Sciatic nerve (tissue), 2 donors: Measurements from ENCODE around the gene CDK3. TPM values are rescaled to one million over a fixed set of nuclear protein-coding genes. Genes with fewer than 3 reads are reported as not detected.

ENCODE experiments used
- ATAC-seq: fragments of 200-7000 bp; cut with Tn5 transposase; one replicate; pipeline ENCODE4 v1.9.1; 2020; ENCODE audit warnings: mild to moderate bottlenecking, moderate library complexity
- DNase-seq: peaks from one replicate; pipeline ENCODE4 v3.0.0-alpha.2; 2020; ENCODE audit warnings: low spot score
- intact Hi-C: fragments of 100-400 bp; cut with DNase I; formaldehyde crosslinking; loops from one replicate; pipeline ENCODE4 v1.14.2; 2022
- total RNA-seq: library from RNA; stranded (reverse); fragmentation: NEBNext Ultra II Directional; extraction: Animal tissue kit (Norgen Biotek cat#: 25700); gene quantifications from one replicate; pipeline ENCODE4 v1.2.1, GENCODE V29; 2021
- donor health status: DM: no; HTN: no; CAD: no.
- donor health status: DM: no; HTN: no; CAD: no.

CDK3 gene
- total RNA-seq, 1 donor from 2014 or later: 5.2 TPM

- DNase-seq (no peak), ATAC-seq (no peak)
- intact Hi-C loops: no loop called here
Measured at GRCh38 chr17:76050538-76051467, 50.1 kb downstream of the CDK3 start.

DNA sequence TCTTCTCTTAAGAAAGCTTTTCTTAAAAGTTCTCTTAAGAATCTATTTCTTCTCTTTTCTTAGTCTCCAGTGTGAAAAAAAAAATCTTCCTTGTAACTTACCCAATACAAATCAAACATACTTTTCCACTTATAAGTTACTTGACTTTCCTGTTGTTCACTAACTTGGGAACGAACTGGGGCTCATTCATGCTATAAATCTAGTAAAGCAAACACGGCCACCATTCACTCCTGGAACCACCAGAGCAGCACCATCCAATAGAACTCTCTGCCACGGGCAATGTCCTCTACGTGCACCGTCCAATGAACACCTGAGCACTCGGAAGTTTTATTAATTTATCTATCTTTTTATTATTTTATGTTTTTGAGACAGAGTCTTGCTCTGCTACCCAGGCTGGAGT lies 50.9 kb downstream of the CDK3 start:
- no peak for DNase-seq
- ATAC-seq: no peak
- intact Hi-C loops: no loop called here

DNA sequence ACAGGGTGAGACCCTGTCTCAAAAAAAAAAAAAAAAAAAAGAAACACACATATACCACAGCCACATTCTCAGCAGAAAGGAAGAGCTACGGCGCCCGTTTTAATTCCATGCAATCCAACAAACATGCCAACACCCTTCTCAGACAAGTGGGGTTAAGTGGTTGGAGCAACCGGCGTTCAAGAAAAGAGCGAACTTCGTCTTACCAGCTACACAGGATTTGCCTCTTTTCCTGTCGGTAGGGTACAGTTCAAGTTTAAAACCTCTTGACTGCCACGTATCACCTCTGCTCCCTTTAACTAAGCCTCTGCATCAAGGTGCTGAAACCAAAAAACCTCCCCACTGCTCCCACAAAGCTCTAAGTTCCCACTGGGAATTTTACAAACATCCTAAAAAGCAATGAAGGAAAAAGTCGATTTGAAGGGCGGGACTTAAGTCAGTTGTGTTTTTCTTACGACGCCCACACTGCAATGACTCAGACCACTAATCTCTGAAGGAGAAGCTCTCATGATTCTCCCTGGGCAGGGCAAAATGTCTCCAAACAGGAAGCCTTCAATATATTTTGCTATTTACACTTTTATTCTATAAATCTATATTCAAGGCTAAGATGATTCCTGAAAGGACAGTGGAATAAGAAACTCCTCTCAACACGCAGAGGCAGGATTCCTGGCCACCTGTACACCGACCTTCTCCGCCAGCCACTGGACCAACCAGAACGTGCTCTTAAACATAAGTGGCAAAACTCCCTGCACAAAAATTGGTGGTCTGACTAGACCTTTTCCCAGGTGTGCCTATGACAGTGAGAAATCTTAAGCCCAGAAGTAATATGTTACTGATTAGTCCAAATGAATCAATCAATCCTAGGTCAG lies 52.8 kb downstream of the CDK3 start:
- no peak for ATAC-seq
- intact Hi-C loops: no loop called here
- no peak for DNase-seq

- intact Hi-C loops: no loop called here
- ATAC-seq: no peak
- DNase-seq: no peak
Measured at GRCh38 chr17:76054112-76054476, 53.4 kb downstream of the CDK3 start.

Other genes starting within 250 kb of the CDK3 start
- 23.7 TPM for gene GALK1, start 235.7 kb upstream of the CDK3 start, total RNA-seq
- 41.4 TPM for gene UNK, start 216.0 kb upstream of the CDK3 start, total RNA-seq
- 30.9 TPM for gene UNC13D, start 156.5 kb upstream of the CDK3 start, total RNA-seq
- gene WBP2, start 145.5 kb upstream of the CDK3 start, total RNA-seq: 156 TPM
- 50.7 TPM for gene TRIM47, start 122.3 kb upstream of the CDK3 start, total RNA-seq
- gene TRIM65, start 103.9 kb upstream of the CDK3 start, total RNA-seq: 24.7 TPM
- gene MRPL38, start 96.0 kb upstream of the CDK3 start, total RNA-seq: 73.6 TPM
- gene FBF1, start 59.8 kb upstream of the CDK3 start, total RNA-seq: 18.5 TPM
- gene ACOX1, start 21.7 kb upstream of the CDK3 start, total RNA-seq: 64.6 TPM
- gene TEN1, start 21.6 kb upstream of the CDK3 start, total RNA-seq: 8.1 TPM
- gene EVPL, start 26.5 kb downstream of the CDK3 start, total RNA-seq: 1.2 TPM
- gene SRP68, start 71.7 kb downstream of the CDK3 start, total RNA-seq: 65.1 TPM
- not detected for gene GALR2, start 73.9 kb downstream of the CDK3 start, total RNA-seq
- not detected for gene ZACN, start 78.3 kb downstream of the CDK3 start, total RNA-seq
- gene EXOC7, start 102.9 kb downstream of the CDK3 start, total RNA-seq: 125 TPM
- gene FOXJ1, start 140.4 kb downstream of the CDK3 start, total RNA-seq: 0.40 TPM
- gene RNF157, start 239.6 kb downstream of the CDK3 start, total RNA-seq: 15.8 TPM